Measurements from ENCODE around the gene PNMA6E.
"Not testable (repeated sequence)": the region's sequence is repeated elsewhere in the genome, so short reads cannot be mapped to it uniquely, and the experiment has no call there.

Gene PNMA6E

DNA sequence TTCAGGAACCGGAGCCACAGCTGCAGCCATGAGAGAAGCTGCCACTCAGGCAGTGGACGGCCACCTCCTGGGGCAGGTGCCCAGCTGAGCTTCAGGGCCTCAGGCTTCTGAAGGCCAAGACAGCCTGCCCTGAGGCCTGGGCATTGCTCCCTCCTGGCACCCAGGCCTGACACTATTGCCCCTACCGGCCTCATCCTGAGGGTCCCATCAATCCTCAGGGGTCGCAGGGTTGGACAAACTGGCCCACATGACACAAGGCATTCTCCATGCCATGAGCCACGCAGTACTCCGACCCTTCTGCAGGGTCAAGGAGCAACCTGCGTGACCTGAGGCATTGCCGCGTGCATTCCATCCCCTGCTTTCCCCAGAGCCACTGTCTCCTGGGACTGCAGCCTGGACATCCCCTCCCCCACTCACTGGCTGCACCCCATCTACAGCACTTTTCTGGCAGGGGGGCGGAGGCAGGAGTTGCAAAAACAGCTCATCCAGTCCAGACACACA lies 7.1 kb upstream of the PNMA6E start:
- no peak for DNase-seq (ENCODE audit: low read depth)

DNA sequence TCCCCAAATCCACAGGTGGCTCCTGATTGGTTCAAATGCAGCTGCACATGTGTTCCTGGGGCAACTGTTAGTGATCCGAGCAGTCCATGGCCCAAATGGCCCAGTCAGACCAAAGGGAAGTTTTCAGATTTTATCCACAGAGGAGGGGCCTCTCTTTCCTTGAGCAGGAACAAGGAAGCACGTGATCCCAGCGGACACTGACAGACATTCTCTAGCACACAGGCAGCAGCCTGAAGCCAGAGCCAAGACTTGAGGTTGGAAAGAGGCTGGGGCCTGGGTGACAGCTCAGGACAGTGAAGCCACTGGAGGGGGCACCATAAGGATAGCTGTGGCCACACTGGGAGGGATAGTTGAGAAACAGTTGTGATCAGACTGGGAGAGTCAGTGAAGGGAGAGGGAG lies 6.6 kb upstream of the PNMA6E start:
- DNase-seq (ENCODE audit: low read depth): no peak

DNA sequence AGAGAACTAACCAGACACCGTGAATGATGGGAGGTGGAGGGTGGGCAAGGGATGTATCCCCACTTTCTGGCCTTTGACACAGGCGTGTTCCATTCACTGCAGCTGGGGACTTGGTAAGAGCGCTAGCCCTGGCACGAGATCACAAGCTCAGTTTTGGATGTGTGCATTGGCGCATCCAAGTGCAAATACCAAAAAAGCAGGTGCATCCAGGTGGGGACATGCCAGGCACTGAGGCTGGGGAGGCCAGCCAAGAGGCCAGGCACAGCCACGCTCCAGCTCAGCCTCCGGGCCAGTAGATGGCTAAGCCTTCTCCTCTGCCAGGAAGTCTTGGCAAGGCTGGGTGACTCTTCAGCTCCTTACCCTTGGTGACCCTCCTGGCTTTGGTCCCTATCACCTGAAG lies 5.8 kb upstream of the PNMA6E start:
- DNase-seq (ENCODE audit: low read depth): no peak

DNA sequence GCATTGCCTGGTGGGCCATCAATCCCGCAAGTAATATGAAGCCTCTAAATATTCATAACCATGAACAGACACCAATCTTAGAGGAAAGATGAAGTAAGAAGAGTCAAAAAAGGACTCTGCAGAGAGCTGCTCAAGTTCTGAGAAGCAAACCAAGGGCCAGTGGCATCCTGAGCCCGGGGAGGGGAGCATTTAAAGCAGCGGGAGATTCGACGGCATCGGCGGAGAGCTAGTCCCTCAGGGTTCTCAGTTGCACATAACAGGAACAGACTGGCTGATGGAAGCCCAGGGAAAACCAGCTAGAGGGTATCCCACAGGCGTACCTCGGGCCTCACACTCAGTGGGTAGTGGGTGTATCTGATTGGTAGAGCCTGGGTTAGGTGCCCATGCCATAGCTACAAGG lies 4.9 kb upstream of the PNMA6E start:
- DNase-seq (ENCODE audit: low read depth): no peak

DNA sequence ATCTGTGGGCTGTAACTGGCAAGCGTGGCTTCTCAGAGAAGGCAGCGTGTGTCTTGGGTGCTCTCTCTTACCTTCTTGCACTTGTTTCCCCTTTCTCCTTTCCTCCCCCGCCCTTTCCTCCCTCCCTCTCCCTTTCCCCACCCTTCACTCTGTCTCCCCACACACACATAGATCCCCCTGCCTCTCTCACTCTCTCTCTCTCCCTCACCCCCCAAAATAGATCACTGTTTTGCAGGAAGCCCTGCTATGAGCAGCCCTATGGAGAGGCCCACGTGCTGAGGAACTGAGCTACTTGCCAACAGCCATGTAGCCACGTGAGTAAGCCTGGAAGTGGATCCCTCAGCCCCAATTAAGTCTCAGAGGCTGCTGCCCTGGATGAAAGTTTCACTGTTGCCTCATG lies 4.3 kb upstream of the PNMA6E start:
- DNase-seq (ENCODE audit: low read depth): no peak

DNA sequence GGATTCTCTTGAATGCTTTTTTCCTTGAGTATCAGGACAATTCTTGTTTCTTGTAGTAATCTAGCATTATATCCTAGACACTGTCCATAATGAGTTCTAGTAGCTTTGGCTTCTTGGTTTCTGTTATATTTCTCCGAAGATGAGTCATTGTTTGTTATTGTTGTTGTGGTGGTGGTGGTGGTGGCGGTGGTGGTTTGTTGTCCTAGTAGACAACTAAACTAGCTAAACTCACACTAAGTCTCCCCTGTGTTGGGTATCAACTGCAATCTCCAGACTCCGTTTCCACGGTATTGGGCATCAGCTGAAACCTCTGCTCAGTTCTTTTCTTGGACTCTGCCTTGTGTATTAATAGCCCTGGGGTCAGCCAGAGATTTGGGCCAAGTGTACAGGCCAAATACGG lies 3.2 kb upstream of the PNMA6E start:
- DNase-seq (ENCODE audit: low read depth): not testable (repeated sequence)

DNA sequence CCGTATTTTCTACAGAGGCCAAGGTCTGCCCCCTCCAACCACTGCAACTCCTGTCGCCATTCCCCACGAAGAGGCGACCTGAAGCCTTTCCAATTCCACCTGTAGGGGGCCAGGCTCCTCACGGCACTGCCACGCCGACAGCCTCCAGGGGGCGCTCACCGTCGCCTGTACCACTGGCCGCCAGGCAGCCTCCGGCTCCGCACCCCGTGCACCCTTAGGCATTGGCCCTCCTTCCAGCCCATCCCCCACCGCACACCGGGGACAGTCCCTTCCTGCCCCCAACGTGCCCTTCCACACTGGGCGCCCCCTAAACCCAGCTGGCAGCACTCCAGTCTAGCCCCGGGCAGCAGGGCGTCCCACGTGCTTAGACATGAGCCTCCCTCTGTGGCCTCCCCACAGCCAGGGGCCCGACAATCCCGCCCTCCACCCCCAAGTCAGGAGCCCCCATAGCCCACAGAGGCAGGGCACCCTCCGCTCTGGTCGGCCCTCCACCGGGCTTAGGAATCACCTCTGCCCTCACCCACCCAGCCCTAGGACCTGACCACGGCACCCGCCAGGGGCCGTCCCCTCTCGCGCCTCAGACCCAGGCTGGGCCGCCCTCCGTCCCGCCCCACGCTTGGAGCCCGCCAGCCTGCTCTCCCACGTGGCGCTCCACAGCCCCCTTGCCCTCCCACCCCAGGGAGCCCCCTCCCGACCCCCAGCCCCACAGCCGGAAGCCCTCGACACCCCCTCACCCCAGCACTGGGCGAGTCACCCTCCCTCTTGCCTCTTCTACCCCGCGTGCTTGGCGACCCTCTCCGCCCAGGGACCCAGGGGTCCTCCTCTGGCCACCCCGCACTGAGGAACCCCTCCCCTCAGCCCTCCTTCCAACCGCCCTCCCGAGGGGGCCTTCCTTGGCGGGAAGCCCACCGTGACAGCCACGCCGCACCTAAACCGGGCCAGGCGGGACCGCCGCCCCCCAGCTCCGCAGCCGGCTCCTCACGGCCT lies 711 bp downstream of the PNMA6E start:
- no peak for DNase-seq (ENCODE audit: low read depth)

DNA sequence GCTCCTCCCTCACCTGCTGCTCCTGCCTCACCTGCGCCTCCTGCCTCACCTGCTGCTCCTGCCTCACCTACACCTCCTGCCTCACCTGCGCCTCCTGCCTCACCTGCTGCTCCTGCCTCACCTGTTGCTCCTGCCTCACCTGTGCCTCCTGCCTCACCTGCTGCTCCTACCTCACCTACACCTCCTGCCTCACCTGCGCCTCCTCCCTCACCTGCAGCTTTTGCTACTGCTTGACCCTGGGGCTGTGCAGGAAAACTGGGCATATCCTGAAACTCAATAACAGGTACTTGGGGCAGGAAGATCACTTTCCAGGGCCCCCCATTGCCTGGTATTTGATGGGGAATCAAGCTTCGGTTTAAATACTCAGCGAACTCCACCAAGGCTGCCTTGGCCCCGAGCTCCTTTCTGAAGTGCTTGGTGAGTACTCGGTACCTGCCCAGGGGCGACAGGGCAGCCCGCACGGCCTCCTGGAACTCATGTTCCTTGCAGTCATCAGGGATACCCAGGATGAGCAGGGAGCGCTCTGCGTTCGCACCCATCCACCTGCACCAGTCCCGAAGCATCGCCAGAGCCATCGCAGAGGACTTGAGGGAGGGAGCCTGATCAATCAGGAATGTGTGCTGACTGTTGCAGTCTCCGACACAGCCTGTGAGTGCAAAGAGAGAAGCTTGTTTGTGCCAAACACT lies 2.7 kb downstream of the PNMA6E start:
- DNase-seq (ENCODE audit: low read depth): no peak

DNA sequence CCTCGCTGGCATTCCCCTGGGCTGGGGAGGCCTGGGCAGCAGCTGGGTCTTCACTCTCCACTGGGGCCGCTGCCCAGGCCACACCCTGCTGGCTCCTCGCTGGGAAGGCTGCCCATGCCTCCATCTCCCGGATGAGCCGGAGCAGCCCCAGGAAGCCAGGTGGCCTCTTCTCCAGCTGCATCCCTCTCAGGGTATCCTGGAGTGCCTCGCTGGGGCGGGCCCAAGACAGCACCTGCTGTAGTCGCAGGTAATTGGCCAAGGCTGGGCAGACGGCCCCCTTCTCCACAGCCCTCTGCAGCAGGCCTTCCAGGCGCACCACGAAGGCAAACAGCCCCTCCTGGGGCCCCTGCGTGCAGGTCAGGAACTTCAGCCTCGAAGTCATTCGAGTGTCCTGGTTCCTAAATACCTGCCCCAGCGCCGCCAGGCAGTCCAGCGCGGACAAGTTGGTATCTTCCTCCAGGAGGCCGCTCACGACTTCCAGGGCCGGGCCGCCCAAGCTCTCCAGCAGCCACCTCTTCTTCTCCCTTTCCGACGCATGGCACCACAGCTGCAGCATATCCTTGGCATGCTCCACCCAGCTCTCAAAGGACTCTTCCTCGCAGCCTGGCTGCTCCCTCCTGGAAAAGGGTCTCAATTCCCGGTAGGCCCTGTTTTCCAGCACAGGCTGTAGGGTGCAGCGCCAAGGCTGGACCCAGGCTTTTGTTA lies 3.7 kb downstream of the PNMA6E start:
- no peak for DNase-seq (ENCODE audit: low read depth)

- no peak for DNase-seq (ENCODE audit: low read depth)
These were observed 4.6 kb downstream of the PNMA6E start for GRCh38 chrX:153396320-153397195.

DNA sequence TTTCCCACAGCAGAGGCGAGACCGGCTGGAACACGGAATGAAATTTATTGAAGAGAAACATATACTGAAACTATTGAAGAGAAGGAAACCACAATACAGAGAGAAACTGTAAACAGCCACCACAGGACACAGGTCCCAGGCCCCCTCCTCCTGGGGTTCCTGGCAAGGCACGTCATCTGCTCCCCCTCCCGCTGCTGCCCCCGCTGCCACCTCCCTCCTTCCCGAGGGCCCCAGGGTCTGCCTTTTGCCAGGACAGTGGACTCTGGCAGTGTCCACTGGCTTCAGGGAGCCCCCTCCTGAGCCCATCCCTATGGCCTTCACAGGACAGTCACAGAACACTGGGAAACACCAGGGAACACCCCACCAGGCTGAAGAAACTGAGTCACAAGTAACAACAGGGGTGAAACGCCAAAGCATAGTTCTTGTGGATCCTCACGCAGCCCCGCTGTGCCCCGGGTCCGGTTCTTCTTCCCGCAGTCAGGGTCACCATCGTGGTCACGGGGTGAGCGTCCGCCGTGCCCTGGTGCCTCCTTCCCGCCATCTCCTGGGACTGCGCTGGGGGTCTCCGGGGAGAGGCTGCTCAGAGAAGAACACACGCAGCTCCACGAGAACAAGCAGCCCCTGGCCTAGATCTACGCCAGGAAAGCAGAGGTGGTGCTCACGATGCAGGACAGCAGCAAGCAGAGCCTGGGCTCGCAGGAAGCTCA lies 5.4 kb downstream of the PNMA6E start:
- no peak for DNase-seq (ENCODE audit: low read depth)

DNA sequence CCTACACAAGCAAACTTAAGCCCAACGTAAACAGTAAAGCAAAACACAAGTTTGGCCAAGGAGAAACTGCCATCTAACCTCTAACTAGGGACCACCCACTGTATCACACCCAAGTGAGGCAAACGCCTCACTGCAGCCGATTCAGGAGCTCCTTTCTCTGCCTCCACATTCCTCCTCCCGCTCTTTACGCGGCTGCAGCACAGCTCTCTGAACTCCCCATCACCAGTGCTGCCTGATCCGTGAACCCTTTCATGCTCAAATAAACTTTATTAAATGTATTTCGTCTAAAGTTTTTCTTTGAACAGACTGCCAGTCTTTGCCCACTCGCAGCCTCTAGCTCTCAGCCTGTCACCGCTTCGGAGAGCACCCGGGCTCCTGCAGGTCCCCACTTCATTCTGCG lies 6.5 kb downstream of the PNMA6E start:
- DNase-seq (ENCODE audit: low read depth): no peak

GRCh38 chrX:153392642-153393321 lies 8.4 kb downstream of the PNMA6E start:
- no peak for DNase-seq (ENCODE audit: low read depth)

DNA sequence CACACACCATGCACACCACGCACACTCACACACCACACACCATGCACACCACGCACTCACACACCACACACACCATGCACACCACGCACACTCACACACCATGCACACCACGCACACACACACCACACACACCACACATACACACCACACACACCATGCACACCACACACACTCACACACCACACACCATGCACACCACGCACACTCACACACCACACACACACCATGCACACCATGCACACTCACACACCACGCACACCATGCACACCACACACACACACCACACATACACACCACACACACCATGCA lies 11.7 kb downstream of the PNMA6E start:
- not testable (repeated sequence) for DNase-seq (ENCODE audit: low read depth)

- DNase-seq (ENCODE audit: low read depth): no peak
These were observed 12.3 kb downstream of the PNMA6E start for GRCh38 chrX:153388722-153389459.

- no peak for DNase-seq (ENCODE audit: low read depth)
These were observed 13.0 kb downstream of the PNMA6E start for GRCh38 chrX:153387987-153388721.

DNA sequence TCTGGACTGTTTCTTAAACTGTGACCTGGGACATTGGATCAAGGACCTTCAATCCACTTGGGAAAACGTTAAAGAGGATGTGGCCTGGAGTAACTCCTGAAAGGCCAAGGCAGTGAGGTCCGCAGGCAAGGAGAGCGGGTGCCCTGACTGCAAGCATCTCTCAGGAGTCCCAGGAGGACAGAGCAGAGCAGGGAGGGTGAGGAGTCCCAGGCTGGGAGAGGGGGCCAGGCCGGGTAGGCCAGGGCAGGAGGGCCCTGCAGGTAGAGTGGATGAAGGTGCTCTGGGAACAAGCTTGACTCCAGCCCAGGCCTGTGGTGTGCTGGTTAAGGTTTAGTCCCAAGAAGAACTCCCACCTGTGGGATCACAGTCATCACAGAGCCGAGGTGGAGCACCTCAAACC lies 13.8 kb downstream of the PNMA6E start:
- no peak for DNase-seq (ENCODE audit: low read depth)

DNA sequence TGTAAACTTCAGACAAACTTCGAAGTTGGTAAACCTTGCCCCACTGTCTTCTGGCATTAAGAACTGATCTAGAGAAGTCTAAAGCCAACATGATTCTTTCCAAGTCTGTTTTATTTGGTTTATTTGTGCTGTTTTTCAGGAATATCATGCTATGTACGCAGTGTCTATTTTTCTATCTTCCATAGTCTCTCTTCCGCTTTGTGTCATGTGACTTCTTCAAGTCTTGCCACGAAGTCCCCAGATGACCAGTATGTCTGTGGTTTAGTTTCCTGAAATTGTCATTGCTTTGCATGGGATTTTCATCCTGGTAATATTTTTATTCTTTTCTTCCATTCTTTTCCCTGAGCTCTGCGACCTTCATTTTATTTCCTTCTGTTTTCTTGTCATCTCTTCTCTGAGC lies 15.1 kb downstream of the PNMA6E start:
- no peak for DNase-seq (ENCODE audit: low read depth)

DNA sequence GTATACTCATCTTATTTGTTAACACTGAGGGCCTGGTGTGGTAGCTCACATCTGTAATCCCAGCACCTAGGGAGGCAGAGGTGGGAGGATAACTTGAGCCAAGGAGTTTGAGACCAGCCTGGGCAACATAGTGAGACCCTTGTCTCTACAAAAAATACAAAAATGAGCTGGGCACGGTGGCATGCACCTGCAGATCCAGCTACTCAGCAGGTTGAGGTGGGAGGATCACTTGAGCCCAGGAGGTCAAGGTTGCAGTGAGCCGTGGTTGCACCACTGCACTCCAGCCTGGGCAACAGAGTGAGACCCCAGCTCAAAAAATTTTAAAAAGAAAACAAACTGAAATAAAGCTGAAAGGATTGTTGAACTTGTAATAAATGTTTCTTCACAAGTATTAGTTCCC lies 16.2 kb downstream of the PNMA6E start:
- not testable (repeated sequence) for DNase-seq (ENCODE audit: low read depth)
